HepG2 (cell line): ENCODE results near the gene USP32. TPM values are rescaled to one million over a fixed set of nuclear protein-coding genes. Genes with fewer than 3 reads are reported as not detected.
A peak's percentile ranks its signal among the peaks of the same experiment; 100 is the strongest.

Experiments
- ARHGAP35 ChIP-seq: sonication (generic); formaldehyde crosslinking; IDR thresholded peaks from 2 replicates; pipeline ENCODE4 v1.9.0; 2022; ENCODE audit warnings: mild to moderate bottlenecking, inconsistent platforms, moderate library complexity, missing genetic modification reagents, borderline replicate concordance
- ARNT2 ChIP-seq: sonication (generic); formaldehyde crosslinking; IDR thresholded peaks from 2 replicates; pipeline ENCODE4 v1.8.0; 2022; ENCODE audit warnings: mild to moderate bottlenecking, low read depth, missing genetic modification reagents, moderate library complexity
- FOXA1 ChIP-seq, 2 experiments: fragments of 450-650 bp in 1 of 2; sonication (generic) in 1 of 2; formaldehyde crosslinking in 1 of 2; IDR thresholded peaks; 2 replicates each; pipeline versions ENCODE4 v1.4.0 to v1.6.1; 2016 to 2020; ENCODE audit warnings: missing genetic modification reagents in 1 of 2
- GATAD2A ChIP-seq: IDR thresholded peaks from 2 replicates; pipeline ENCODE4 v1.6.1; 2016
- HNF4G ChIP-seq, 2 experiments: sonication (generic) in 1 of 2; formaldehyde crosslinking in 1 of 2; IDR thresholded peaks; 2 replicates each; pipeline versions ENCODE4 v1.4.0 to v1.6.1; 2011 to 2020; ENCODE audit warnings: borderline replicate concordance in 2 of 2, low read depth in 2 of 2, mild to moderate bottlenecking in 2 of 2, low read length in 1 of 2, missing genetic modification reagents in 1 of 2, moderate library complexity in 1 of 2
- ISX ChIP-seq: sonication (generic); formaldehyde crosslinking; conservative IDR thresholded peaks from 2 replicates; pipeline ENCODE4 v1.5.0; 2020; ENCODE audit warnings: missing genetic modification reagents
- NPAS2 ChIP-seq: sonication (generic); formaldehyde crosslinking; IDR thresholded peaks from 2 replicates; pipeline ENCODE4 v1.8.0; 2022; ENCODE audit warnings: mild to moderate bottlenecking, missing genetic modification reagents, borderline replicate concordance
- PRMT3 ChIP-seq: sonication (generic); formaldehyde crosslinking; IDR thresholded peaks from 2 replicates; pipeline ENCODE4 v1.8.1; 2022; ENCODE audit warnings: low read depth, mild to moderate bottlenecking, moderate library complexity, missing genetic modification reagents, borderline replicate concordance
- SRF ChIP-seq: IDR thresholded peaks from 2 replicates; pipeline ENCODE4 v1.6.1; 2011; ENCODE audit warnings: mild to moderate bottlenecking, low read depth, low read length, moderate library complexity
- TCF12 ChIP-seq, 2 experiments: fragments of 450-650 bp in 1 of 2; sonication (generic) in 1 of 2; formaldehyde crosslinking in 1 of 2; IDR thresholded peaks; 2 replicates each; pipeline versions ENCODE4 v1.6.1 to v1.8.0; 2017 to 2022; ENCODE audit warnings: antibody characterized with exemption in 1 of 2, mild to moderate bottlenecking in 1 of 2, missing genetic modification reagents in 1 of 2, moderate library complexity in 1 of 2
- TFAP4 ChIP-seq: sonication (generic); IDR thresholded peaks from 2 replicates; pipeline ENCODE4 v1.6.1; 2016; ENCODE audit warnings: low read depth, borderline replicate concordance
- USF2 ChIP-seq, 2 experiments: sonication (generic) in 1 of 2; formaldehyde crosslinking in 1 of 2; IDR thresholded peaks; 2 replicates each; pipeline versions ENCODE4 v1.5.1 to v1.6.1; 2011 to 2020; ENCODE audit warnings: borderline replicate concordance in 1 of 2, low read depth in 1 of 2, low read length in 1 of 2, mild to moderate bottlenecking in 1 of 2, missing genetic modification reagents in 1 of 2, moderate library complexity in 1 of 2
- ZBTB2 ChIP-seq: sonication (generic); formaldehyde crosslinking; IDR thresholded peaks from 2 replicates; pipeline ENCODE4 v1.8.0; 2022; ENCODE audit warnings: low read depth, missing genetic modification reagents
- ZNF205 ChIP-seq: IDR thresholded peaks from 2 replicates; pipeline ENCODE4 v1.6.1; 2018; ENCODE audit warnings: missing biosample characterization, missing genetic modification reagents
- ZNF558 ChIP-seq: sonication (generic); formaldehyde crosslinking; IDR thresholded peaks from 2 replicates; pipeline ENCODE4 v1.9.0; 2022; ENCODE audit warnings: mild to moderate bottlenecking, missing genetic modification reagents, borderline replicate concordance
- polyA plus RNA-seq, 8 experiments: library from polyadenylated mRNA; depleted of rRNA in 3 of 8; stranded (reverse) in 7 of 8; unstranded in 1 of 8; fragments of >200 nt; fragmentation: Illumina TruSeq in 4 of 8; extraction: Trizol in 4 of 8; gene quantifications; 2 replicates each; pipeline versions ENCODE4 v1.2.1 to v1.2.3, GENCODE V29; 2011 to 2016; ENCODE audit warnings: low read depth in 4 of 8, missing spikeins in 1 of 8, mixed read lengths in 1 of 8; ENCODE audit not compliant: insufficient read depth in 1 of 8
- total RNA-seq, 5 experiments: library from RNA; depleted of rRNA; stranded (reverse); fragments of >200 nt; fragmentation: Illumina TruSeq; extraction: Trizol; gene quantifications; 2 replicates each; pipeline ENCODE4 v1.2.3, GENCODE V29; 2016; ENCODE audit warnings: low read depth in 1 of 5
- TF ChIP-seq, protein P1 (sequence below): sonication (generic); formaldehyde crosslinking; IDR thresholded peaks from 2 replicates; pipeline ENCODE4 v1.5.0; 2020; ENCODE audit warnings: mild to moderate bottlenecking, missing genetic modification reagents
- TF ChIP-seq, protein P2 (sequence below): sonication (generic); formaldehyde crosslinking; IDR thresholded peaks from 2 replicates; pipeline ENCODE4 v1.4.0; 2020; ENCODE audit warnings: missing genetic modification reagents

Gene USP32
- total and polyA plus RNA-seq, 2 of the 13 experiments (the other 11 are each of a cell fraction or from before 2014, with no cell fraction given), result 24.9 to 39.9 TPM

- TF ChIP-seq TCF12 (IDR thresholded peaks at IDR 0.05), result no peak
- TF ChIP-seq TCF12 (CRISPR knock-in tag; IDR thresholded peaks at IDR 0.05), result no peak
- no peak for TF ChIP-seq ZBTB2
- TF ChIP-seq FOXA1 (IDR thresholded peaks at IDR 0.05), result no peak
- TF ChIP-seq FOXA1 (CRISPR knock-in tag; IDR thresholded peaks at IDR 0.05), result 0 out of 2 replicates have a peak, but pooled peaks have one; percentile 41
- no peak for TF ChIP-seq USF2 (IDR thresholded peaks at IDR 0.05; ENCODE audit: low read depth, low read length)
- no peak for TF ChIP-seq USF2 (CRISPR knock-in tag; IDR thresholded peaks at IDR 0.05; ENCODE audit: borderline replicate concordance)
- peak; percentile 49 for TF ChIP-seq GATAD2A (CRISPR knock-in tag)
- no peak for TF ChIP-seq ARHGAP35 (CRISPR knock-in tag)
- no peak; the same call in 1 of the 2 replicates for TF ChIP-seq TFAP4
- TF ChIP-seq PRMT3, result no peak
- no peak for TF ChIP-seq ZNF558
- TF ChIP-seq ISX (CRISPR knock-in tag), result no peak
- TF ChIP-seq, protein P1, sequence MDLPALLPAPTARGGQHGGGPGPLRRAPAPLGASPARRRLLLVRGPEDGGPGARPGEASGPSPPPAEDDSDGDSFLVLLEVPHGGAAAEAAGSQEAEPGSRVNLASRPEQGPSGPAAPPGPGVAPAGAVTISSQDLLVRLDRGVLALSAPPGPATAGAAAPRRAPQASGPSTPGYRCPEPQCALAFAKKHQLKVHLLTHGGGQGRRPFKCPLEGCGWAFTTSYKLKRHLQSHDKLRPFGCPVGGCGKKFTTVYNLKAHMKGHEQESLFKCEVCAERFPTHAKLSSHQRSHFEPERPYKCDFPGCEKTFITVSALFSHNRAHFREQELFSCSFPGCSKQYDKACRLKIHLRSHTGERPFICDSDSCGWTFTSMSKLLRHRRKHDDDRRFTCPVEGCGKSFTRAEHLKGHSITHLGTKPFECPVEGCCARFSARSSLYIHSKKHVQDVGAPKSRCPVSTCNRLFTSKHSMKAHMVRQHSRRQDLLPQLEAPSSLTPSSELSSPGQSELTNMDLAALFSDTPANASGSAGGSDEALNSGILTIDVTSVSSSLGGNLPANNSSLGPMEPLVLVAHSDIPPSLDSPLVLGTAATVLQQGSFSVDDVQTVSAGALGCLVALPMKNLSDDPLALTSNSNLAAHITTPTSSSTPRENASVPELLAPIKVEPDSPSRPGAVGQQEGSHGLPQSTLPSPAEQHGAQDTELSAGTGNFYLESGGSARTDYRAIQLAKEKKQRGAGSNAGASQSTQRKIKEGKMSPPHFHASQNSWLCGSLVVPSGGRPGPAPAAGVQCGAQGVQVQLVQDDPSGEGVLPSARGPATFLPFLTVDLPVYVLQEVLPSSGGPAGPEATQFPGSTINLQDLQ, result no peak
- TF ChIP-seq SRF, result no peak
- no peak for TF ChIP-seq NPAS2 (CRISPR knock-in tag)
- TF ChIP-seq HNF4G (IDR thresholded peaks at IDR 0.05; ENCODE audit: borderline replicate concordance, low read depth, low read length), result no peak
- no peak for TF ChIP-seq HNF4G (CRISPR knock-in tag; IDR thresholded peaks at IDR 0.05; ENCODE audit: borderline replicate concordance, low read depth)
- TF ChIP-seq, protein P2, sequence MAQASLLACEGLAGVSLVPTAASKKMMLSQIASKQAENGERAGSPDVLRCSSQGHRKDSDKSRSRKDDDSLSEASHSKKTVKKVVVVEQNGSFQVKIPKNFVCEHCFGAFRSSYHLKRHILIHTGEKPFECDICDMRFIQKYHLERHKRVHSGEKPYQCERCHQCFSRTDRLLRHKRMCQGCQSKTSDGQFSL (CRISPR knock-in tag), result no peak
- TF ChIP-seq ARNT2, result no peak; the same call in 1 of the 2 replicates
- no peak for TF ChIP-seq ZNF205 (CRISPR knock-in tag)
Measured at GRCh38 chr17:60355663-60356594, 36.0 kb downstream of the USP32 start (continued).
